Esophagus squamous epithelium (tissue), 5 donors: ENCODE results near the gene TM9SF3. TPM values are rescaled to one million over a fixed set of nuclear protein-coding genes. Genes with fewer than 3 reads are reported as not detected.

ENCODE experiments used
- DNase-seq: peaks from one replicate; lab custom pipeline; 2025; lab: John Stamatoyannopoulos, UW
- H3K27ac ChIP-seq, 4 donors: fragments of 200-600 bp; sonication (generic); one replicate each; pipeline ENCODE4 v1.5.1; 2016 to 2019; ENCODE audit warnings: mild to moderate bottlenecking in 1 of 4
- H3K27me3 ChIP-seq, 4 donors: fragments of 200-600 bp; sonication (generic); 1 replicate in 3 of 4; 2 replicates in 1 of 4; pipeline versions ENCODE4 v1.5.1 to v1.6.0; 2017 to 2021; ENCODE audit warnings: antibody characterized with exemption in 1 of 4
- H3K36me3 ChIP-seq, 3 donors: fragments of 200-600 bp; sonication (generic); one replicate each; pipeline ENCODE4 v1.5.1; 2016 to 2019
- H3K4me1 ChIP-seq, 3 donors: fragments of 200-600 bp; sonication (generic); one replicate each; pipeline ENCODE4 v1.5.1; 2017 to 2019
- H3K4me3 ChIP-seq, 4 donors: fragments of 200-600 bp; sonication (generic); 1 replicate in 3 of 4; 2 replicates in 1 of 4; pipeline ENCODE4 v1.5.1; 2016 to 2019; ENCODE audit warnings: mild to moderate bottlenecking in 2 of 4, moderate library complexity in 1 of 4
- H3K9me3 ChIP-seq, 3 donors: fragments of 200-600 bp; sonication (generic); one replicate each; pipeline ENCODE4 v1.5.1; 2016 to 2019
- CTCF ChIP-seq, 6 experiments: fragments of 450-650 bp in 4 of 6; fragments of 200-600 bp in 2 of 6; sonication (generic) in 2 of 6; IDR thresholded peaks; one replicate each; pipeline ENCODE4 v1.5.1; 2016 to 2019; ENCODE audit warnings: antibody characterized with exemption in 6 of 6, mild to moderate bottlenecking in 4 of 6, moderate library complexity in 4 of 6
- POLR2A ChIP-seq, 4 donors: fragments of 450-650 bp; IDR thresholded peaks; one replicate each; pipeline ENCODE4 v1.6.1; 2017; ENCODE audit warnings: antibody characterized with exemption in 4 of 4, mild to moderate bottlenecking in 4 of 4, moderate library complexity in 3 of 4
- WGBS, 2 donors: methylation state at CpG; one replicate each; pipeline ENCODE4 v1.1.5; 2018; 5-methylcytosine and 5-hydroxymethylcytosine counted together
- intact Hi-C: fragments of 100-400 bp; cut with DNase I; formaldehyde crosslinking; loops from one replicate; pipeline ENCODE4 v1.15.0; 2022
- total RNA-seq, 4 donors: library from RNA; depleted of rRNA; stranded (reverse); fragments of >200 nt; gene quantifications; one replicate each; pipeline ENCODE4 v1.1.0, GENCODE V29; 2016
- donor health status: DM: yes; HTN: yes; CAD: no.

TM9SF3 gene
- total RNA-seq, 4 donors from 2014 or later: 36.7 to 86.4 (median 72.4) TPM

- WGBS, 2 donors: 76 to 86% methylated on average over 2 to 3 of the region's 3 CpGs
- intact Hi-C loops: no loop called here
- Histone ChIP-seq H3K9me3 (no peaks in the 10 kb centered on the region), H3K36me3 (no peaks in the 10 kb centered on the region), H3K27ac (no peak overlapping the region), H3K27me3 (peaks cover 0 to 37% (median 4%) of the 10 kb centered on the region in 4 donors), H3K4me3 (no peak overlapping the region), H3K4me1 (peaks cover 19 to 39% (median 19%) of the 10 kb centered on the region in 3 donors)
- TF ChIP-seq POLR2A (IDR thresholded peaks at IDR 0.05): no peak
- TF ChIP-seq CTCF (IDR thresholded peaks at IDR 0.05): no peak
- no peak for DNase-seq
Measured at GRCh38 chr10:96509017-96509641, 77.7 kb downstream of the TM9SF3 start.

- 75% methylated on average over 2 of the region's 2 CpGs; no CpG with 5 or more reads in 1 of the 2 donors for WGBS, 2 donors
- no peaks in the 10 kb centered on the region for H3K36me3 ChIP-seq
- intact Hi-C loops: no loop called here
Measured at GRCh38 chr10:96507044-96507443, 79.8 kb downstream of the TM9SF3 start.

GRCh38 chr10:96505150-96506136 lies 81.4 kb downstream of the TM9SF3 start:
- no peaks in the 10 kb centered on the region for H3K36me3 ChIP-seq
- H3K4me1 ChIP-seq: peaks cover 0 to 28% (median 7%) of the 10 kb centered on the region in 3 donors
- H3K27me3 ChIP-seq: peaks cover 0 to 8% (median 0%) of the 10 kb centered on the region in 4 donors
- intact Hi-C loops: no loop called here
- TF ChIP-seq CTCF (IDR thresholded peaks at IDR 0.05) (no peak), POLR2A (IDR thresholded peaks at IDR 0.05) (no peak)
- no peaks in the 10 kb centered on the region for H3K9me3 ChIP-seq
- DNase-seq: no peak
- no peak overlapping the region for H3K4me3 ChIP-seq
- H3K27ac ChIP-seq: no peak overlapping the region
- WGBS, 2 donors: 44 to 56% methylated on average over 11 to 12 of the region's 12 CpGs

More at GRCh38 chr10:96507044-96507443, 79.8 kb downstream of the TM9SF3 start:
- Histone ChIP-seq H3K27me3 (peaks cover 0 to 16% (median 0%) of the 10 kb centered on the region in 4 donors), H3K4me3 (no peak overlapping the region), H3K9me3 (no peaks in the 10 kb centered on the region), H3K27ac (no peak overlapping the region), H3K4me1 (peaks cover 0 to 28% (median 7%) of the 10 kb centered on the region in 3 donors)
- TF ChIP-seq POLR2A (IDR thresholded peaks at IDR 0.05) (no peak), CTCF (IDR thresholded peaks at IDR 0.05) (no peak)
- DNase-seq: no peak

- Histone ChIP-seq H3K4me3 (no peak overlapping the region), H3K4me1 (peaks cover 0 to 28% (median 7%) of the 10 kb centered on the region in 3 donors), H3K9me3 (no peaks in the 10 kb centered on the region), H3K36me3 (no peaks in the 10 kb centered on the region), H3K27me3 (peaks cover 0 to 14% (median 0%) of the 10 kb centered on the region in 4 donors), H3K27ac (no peak overlapping the region)
- no peak for TF ChIP-seq CTCF (IDR thresholded peaks at IDR 0.05)
- TF ChIP-seq POLR2A (IDR thresholded peaks at IDR 0.05): no peak
- WGBS, 2 donors: 72 to 83% methylated on average over 5 to 7 of the region's 7 CpGs
- DNase-seq: no peak
- intact Hi-C loops: no loop called here
Measured at GRCh38 chr10:96502561-96503282, 84.1 kb downstream of the TM9SF3 start.
